ENCODE data around the gene IRS1.

The IRS1 gene

DNA sequence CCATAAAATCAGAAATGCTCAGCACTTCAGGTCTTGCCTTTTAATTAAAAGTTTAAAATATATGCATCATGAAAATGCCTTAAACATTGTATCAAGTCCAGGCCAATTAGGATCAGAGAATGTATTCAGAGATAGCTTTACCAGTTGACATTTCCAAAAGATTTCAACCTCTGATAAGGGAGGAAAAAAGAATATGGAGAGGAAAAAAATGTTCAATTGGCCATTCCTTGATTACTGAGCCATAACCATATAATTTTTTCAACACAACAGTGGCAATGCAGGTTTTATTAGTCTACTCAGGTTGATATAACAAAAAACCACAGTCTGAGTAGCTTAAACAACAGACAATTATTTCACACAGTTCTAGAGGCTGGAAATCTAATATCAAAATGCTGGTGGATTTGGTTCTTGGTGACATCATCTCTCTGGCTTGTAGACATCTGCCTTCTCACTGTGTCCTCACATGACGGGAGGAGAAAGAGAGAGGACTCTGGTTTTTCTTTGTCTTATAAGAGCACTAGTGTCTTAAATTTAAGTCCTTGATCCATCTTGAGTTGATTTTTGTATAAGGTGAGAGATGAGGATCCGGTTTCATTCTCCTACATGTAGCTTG lies 111.9 kb downstream of the IRS1 start:
- Mint-ChIP-seq H3K9me3 (no peaks in the 10 kb centered on the region), H3K36me3 (no peaks in the 10 kb centered on the region), H3K27ac (no peak overlapping the region), H3K4me3 (no peak overlapping the region), H3K4me1 (peaks cover 14% of the 10 kb centered on the region), H3K27me3 (peaks cover 5% of the 10 kb centered on the region)

DNA sequence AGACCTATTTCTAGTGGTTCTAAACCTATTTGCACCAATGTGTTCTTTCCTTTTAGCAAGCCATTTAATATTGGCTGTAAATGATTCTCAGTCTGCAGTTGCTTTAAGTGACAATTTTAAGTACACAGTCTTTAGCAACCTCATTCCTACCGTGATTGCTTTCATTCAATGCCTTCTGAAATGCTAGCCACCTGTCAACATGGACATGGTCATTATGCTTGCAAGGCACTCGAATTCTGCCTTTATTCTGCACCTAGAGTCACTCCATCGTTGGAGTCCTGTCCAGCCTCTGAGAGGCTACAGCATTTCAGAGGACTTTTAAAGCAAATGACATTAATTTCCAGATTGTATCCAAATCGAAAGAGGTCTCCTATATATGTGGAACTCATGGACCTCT lies 115.1 kb downstream of the IRS1 start:
- no peaks in the 10 kb centered on the region for H3K36me3 Mint-ChIP-seq
- no peak overlapping the region for H3K4me3 Mint-ChIP-seq
- H3K4me1 Mint-ChIP-seq, result peaks cover 4% of the 10 kb centered on the region
- H3K27ac Mint-ChIP-seq, result no peak overlapping the region
- H3K9me3 Mint-ChIP-seq, result no peaks in the 10 kb centered on the region
- H3K27me3 Mint-ChIP-seq, result peaks cover 2% of the 10 kb centered on the region

DNA sequence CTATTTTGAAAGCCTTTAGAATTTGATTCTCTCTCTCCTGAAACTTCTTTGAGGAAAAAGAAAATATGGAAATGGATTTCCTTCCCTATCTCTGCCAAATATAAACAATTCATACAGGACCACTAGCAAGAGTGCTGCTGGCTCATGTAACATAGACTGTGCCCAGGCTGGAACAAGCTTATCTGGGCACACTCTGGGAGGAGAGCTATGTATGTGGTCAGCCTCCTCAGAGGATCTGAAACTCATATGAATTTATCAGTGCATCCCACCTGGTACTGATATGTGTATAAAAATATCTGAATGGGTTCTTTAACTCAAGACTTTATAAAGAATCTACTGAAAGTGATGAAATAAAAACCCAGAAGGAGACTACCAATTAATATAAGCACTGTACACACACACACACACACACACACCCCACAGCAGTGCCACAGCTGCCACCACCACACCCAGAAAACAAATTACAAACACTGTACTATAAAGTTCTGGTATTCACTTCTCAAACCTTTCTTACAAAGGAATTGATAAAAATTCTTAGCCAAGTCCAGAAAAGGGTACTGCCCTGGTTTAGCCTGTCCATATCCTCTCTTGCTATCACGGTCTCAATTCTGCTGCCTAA lies 115.6 kb downstream of the IRS1 start:
- no peak overlapping the region for H3K4me3 Mint-ChIP-seq
- H3K36me3 Mint-ChIP-seq, result no peaks in the 10 kb centered on the region
- H3K9me3 Mint-ChIP-seq, result no peaks in the 10 kb centered on the region
- peaks cover 2% of the 10 kb centered on the region for H3K27me3 Mint-ChIP-seq
- H3K4me1 Mint-ChIP-seq, result peaks cover 4% of the 10 kb centered on the region
- no peak overlapping the region for H3K27ac Mint-ChIP-seq

DNA sequence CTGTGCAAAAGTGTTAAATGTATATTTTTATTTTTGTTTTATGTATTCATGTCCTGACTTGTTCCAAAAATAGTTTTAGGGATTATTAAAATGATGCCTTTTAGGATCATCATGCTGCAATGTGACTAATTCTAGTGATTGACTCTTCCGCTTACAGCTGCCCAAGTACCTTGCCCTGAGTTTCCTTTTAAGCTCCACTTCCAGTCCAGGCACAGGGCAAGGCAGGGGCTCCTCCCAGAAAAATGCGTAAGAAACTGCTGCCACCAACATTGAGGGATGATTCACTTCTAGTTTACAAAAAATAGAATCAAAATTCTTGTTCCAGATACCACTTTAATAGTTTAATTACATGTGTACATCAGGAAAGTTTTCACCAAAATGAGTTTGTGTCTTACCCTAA lies 116.4 kb downstream of the IRS1 start:
- Mint-ChIP-seq H3K27me3 (no peaks in the 10 kb centered on the region), H3K27ac (no peak overlapping the region), H3K9me3 (no peaks in the 10 kb centered on the region), H3K4me3 (no peak overlapping the region), H3K4me1 (peaks cover 4% of the 10 kb centered on the region), H3K36me3 (no peaks in the 10 kb centered on the region)

All from activated naive CD4-positive, alpha-beta T cell treated with anti-CD3 and anti-CD28 coated beads, Interleukin-2, amount 50 U/mL, for 24 hours (primary cell).